ENCODE results near the gene ADGRA1.

DNA sequence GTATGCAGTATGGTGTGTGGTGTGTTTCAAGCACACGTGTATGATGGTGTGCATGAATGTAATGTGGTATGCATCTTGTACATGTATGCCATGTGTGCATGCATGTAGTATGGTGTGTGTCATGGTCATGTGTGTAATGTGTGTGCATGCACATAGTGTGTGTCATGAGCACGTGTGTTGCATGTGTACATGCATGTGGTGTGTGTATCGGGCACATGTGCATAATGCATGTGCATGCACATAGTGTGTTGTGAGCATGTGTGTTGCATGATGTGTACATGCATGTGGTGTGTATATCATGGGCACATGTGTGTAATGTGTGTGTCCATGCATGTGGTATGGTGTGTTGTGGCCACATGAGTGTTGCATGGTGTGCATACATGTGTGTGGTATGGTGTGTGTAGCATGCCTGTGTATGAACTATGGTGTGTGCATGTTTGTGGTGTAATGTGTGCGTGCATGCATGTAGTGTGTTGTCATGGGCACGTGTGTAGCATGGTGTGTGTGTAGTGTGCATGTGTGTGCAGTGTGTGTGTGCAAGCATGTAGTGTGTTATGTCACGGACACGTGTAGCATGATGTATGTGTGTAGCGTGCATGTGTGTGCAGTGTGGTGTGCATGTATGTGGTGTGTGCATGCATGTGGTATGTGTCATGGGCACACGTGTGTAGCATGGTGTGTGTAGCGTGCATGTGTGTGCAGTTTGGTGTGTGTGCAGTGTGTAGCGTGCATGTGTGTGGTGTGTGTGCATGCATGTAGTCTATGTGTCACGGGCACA is 89.8 kb downstream of the ADGRA1 start:
- no peak for TF ChIP-seq POLR2A (IDR thresholded peaks at IDR 0.05; ENCODE audit: low read length)
- no peak for TF ChIP-seq GATA1 (IDR thresholded peaks at IDR 0.05; ENCODE audit: low read depth, low read length)
